HepG2 (cell line): ENCODE measurements around the gene ZC3H18. TPM values are rescaled to one million over a fixed set of nuclear protein-coding genes. Genes with fewer than 3 reads are reported as not detected.

Source experiments
- AKNA ChIP-seq: sonication (generic); formaldehyde crosslinking; IDR thresholded peaks from 2 replicates; pipeline ENCODE4 v1.4.0; 2020; ENCODE audit warnings: missing genetic modification reagents, borderline replicate concordance
- CBX5 ChIP-seq: sonication (generic); formaldehyde crosslinking; IDR thresholded peaks from 2 replicates; pipeline ENCODE4 v1.4.0; 2020; ENCODE audit warnings: missing genetic modification reagents, borderline replicate concordance
- CTCF ChIP-seq: sonication (generic); formaldehyde crosslinking; IDR thresholded peaks from 2 replicates; pipeline ENCODE4 v1.5.0; 2020; ENCODE audit warnings: mild to moderate bottlenecking, missing genetic modification reagents, moderate library complexity
- FOXA1 ChIP-seq, 2 experiments: fragments of 450-650 bp in 1 of 2; sonication (generic) in 1 of 2; formaldehyde crosslinking in 1 of 2; IDR thresholded peaks; 2 replicates each; pipeline versions ENCODE4 v1.4.0 to v1.6.1; 2016 to 2020; ENCODE audit warnings: missing genetic modification reagents in 1 of 2
- FOXJ3 ChIP-seq: sonication (generic); formaldehyde crosslinking; IDR thresholded peaks from 2 replicates; pipeline ENCODE4 v1.4.0; 2020; ENCODE audit warnings: missing genetic modification reagents, mild to moderate bottlenecking, borderline replicate concordance
- KDM1A ChIP-seq: IDR thresholded peaks from 2 replicates; pipeline ENCODE4 v1.6.1; 2016; ENCODE audit warnings: missing compliant biosample characterization
- KDM6A ChIP-seq: IDR thresholded peaks from 2 replicates; pipeline ENCODE4 v1.6.1; 2016; ENCODE audit warnings: low read depth
- MAFF ChIP-seq: IDR thresholded peaks from 2 replicates; pipeline ENCODE4 v1.6.1; 2011; ENCODE audit warnings: low read depth, low read length, improper control_type of control experiment
- PRPF4 ChIP-seq: fragments of 200-400 bp; formaldehyde crosslinking; IDR thresholded peaks from 2 replicates; pipeline ENCODE4 v1.6.1; 2016; ENCODE audit warnings: low read length, low read depth; ENCODE audit not compliant: poor library complexity, severe bottlenecking
- SP140L ChIP-seq: sonication (generic); formaldehyde crosslinking; IDR thresholded peaks from 2 replicates; pipeline ENCODE4 v1.4.0; 2020; ENCODE audit warnings: missing genetic modification reagents, borderline replicate concordance
- ZFP36L1 ChIP-seq: sonication (generic); formaldehyde crosslinking; IDR thresholded peaks from 2 replicates; pipeline ENCODE4 v1.8.0; 2022; ENCODE audit warnings: mild to moderate bottlenecking, missing genetic modification reagents, moderate library complexity
- ZNF260 ChIP-seq: sonication (generic); formaldehyde crosslinking; IDR thresholded peaks from 2 replicates; pipeline ENCODE4 v1.4.0; 2020; ENCODE audit warnings: missing genetic modification reagents, low read depth, mild to moderate bottlenecking, borderline replicate concordance
- ZNF547 ChIP-seq: sonication (generic); formaldehyde crosslinking; IDR thresholded peaks from 2 replicates; pipeline ENCODE4 v1.5.1; 2020; ENCODE audit warnings: mild to moderate bottlenecking, missing genetic modification reagents
- ZNF572 ChIP-seq: sonication (generic); formaldehyde crosslinking; IDR thresholded peaks from 2 replicates; pipeline ENCODE4 v1.5.1; 2020; ENCODE audit warnings: mild to moderate bottlenecking, missing genetic modification reagents
- ZNF607 ChIP-seq: sonication (generic); formaldehyde crosslinking; IDR thresholded peaks from 2 replicates; pipeline ENCODE4 v1.5.1; 2020; ENCODE audit warnings: missing genetic modification reagents, mild to moderate bottlenecking, borderline replicate concordance
- ZNF644 ChIP-seq: IDR thresholded peaks from 2 replicates; pipeline ENCODE4 v1.6.1; 2016; ENCODE audit warnings: low read depth
- ZNF703 ChIP-seq: sonication (generic); formaldehyde crosslinking; IDR thresholded peaks from 2 replicates; pipeline ENCODE4 v1.5.1; 2020; ENCODE audit warnings: missing genetic modification reagents, mild to moderate bottlenecking, moderate library complexity, borderline replicate concordance
- ZZZ3 ChIP-seq: sonication (generic); formaldehyde crosslinking; IDR thresholded peaks from 2 replicates; pipeline ENCODE4 v1.4.0; 2020; ENCODE audit warnings: missing genetic modification reagents, mild to moderate bottlenecking, borderline replicate concordance
- polyA plus RNA-seq, 8 experiments: library from polyadenylated mRNA; depleted of rRNA in 3 of 8; stranded (reverse) in 7 of 8; unstranded in 1 of 8; fragments of >200 nt; fragmentation: Illumina TruSeq in 4 of 8; extraction: Trizol in 4 of 8; gene quantifications; 2 replicates each; pipeline versions ENCODE4 v1.2.1 to v1.2.3, GENCODE V29; 2011 to 2016; ENCODE audit warnings: low read depth in 4 of 8, missing spikeins in 1 of 8, mixed read lengths in 1 of 8; ENCODE audit not compliant: insufficient read depth in 1 of 8
- total RNA-seq, 5 experiments: library from RNA; depleted of rRNA; stranded (reverse); fragments of >200 nt; fragmentation: Illumina TruSeq; extraction: Trizol; gene quantifications; 2 replicates each; pipeline ENCODE4 v1.2.3, GENCODE V29; 2016; ENCODE audit warnings: low read depth in 1 of 5
- TF ChIP-seq, protein P1 (sequence below): IDR thresholded peaks from 2 replicates; pipeline ENCODE4 v1.6.1; 2018; ENCODE audit warnings: missing genetic modification reagents, mild to moderate bottlenecking, missing compliant biosample characterization
- TF ChIP-seq, protein P2 (sequence below): sonication (generic); formaldehyde crosslinking; IDR thresholded peaks from 2 replicates; pipeline ENCODE4 v1.4.0; 2020; ENCODE audit warnings: mild to moderate bottlenecking, missing genetic modification reagents

ZC3H18 gene
- total and polyA plus RNA-seq, 2 of the 13 experiments (the other 11 are each of a cell fraction or from before 2014, with no cell fraction given): 11.2 to 27.4 TPM

DNA sequence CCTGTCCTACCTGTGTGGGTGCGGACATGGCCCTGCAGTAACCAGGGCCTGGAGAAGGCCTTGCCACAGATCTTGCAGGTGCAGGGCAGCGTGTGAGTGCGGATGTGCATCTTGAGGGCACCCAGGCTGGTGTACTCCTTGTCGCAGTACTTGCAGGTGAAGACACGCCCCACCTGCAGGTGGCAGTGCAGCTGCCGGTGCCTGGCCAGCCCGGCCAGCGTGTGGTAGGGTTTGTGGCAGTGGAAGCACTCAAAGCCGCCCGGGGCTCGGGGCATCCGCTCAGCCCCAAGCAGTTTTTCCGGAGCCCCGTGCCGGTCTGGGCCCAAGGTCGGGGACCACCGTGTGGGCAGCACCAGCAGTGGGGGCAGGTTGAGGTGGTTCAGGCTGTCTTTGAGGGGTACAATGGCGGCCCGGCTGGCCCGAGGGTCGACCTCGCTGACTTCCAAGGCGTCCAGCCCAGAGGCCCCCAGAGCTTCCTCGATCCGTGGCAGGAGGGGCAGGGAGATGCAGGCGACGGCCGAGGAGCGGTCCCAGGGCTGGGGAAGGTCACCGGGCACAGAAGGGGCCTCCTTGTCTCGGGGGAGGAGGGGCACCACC, 111.0 kb downstream of the ZC3H18 start (continued):
- TF ChIP-seq SP140L (CRISPR knock-in tag) (no peak), ZZZ3 (CRISPR knock-in tag) (no peak), PRPF4 (no peak), ZNF572 (CRISPR knock-in tag) (0 out of 2 replicates have a peak, but pooled peaks have one; percentile 78), AKNA (no peak), ZFP36L1 (CRISPR knock-in tag) (no peak), MAFF (no peak), ZNF607 (CRISPR knock-in tag) (no peak; the same call in 1 of the 2 replicates), CTCF (peak; percentile 94), FOXA1 (IDR thresholded peaks at IDR 0.05) (no peak), FOXA1 (CRISPR knock-in tag; IDR thresholded peaks at IDR 0.05) (peak; percentile 26; the same call in 1 of the 2 replicates), ZNF644 (CRISPR knock-in tag) (no peak), ZNF260 (0 out of 2 replicates have a peak, but pooled peaks have one; percentile 78), KDM1A (CRISPR knock-in tag) (no peak), ZNF703 (CRISPR knock-in tag) (no peak), FOXJ3 (CRISPR knock-in tag) (no peak), KDM6A (no peak), ZNF547 (CRISPR knock-in tag) (no peak), CBX5 (no peak)
- TF ChIP-seq, protein P1, sequence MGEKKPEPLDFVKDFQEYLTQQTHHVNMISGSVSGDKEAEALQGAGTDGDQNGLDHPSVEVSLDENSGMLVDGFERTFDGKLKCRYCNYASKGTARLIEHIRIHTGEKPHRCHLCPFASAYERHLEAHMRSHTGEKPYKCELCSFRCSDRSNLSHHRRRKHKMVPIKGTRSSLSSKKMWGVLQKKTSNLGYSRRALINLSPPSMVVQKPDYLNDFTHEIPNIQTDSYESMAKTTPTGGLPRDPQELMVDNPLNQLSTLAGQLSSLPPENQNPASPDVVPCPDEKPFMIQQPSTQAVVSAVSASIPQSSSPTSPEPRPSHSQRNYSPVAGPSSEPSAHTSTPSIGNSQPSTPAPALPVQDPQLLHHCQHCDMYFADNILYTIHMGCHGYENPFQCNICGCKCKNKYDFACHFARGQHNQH (CRISPR knock-in tag): peak; percentile 51; the same call in 1 of the 2 replicates
- TF ChIP-seq, protein P2, sequence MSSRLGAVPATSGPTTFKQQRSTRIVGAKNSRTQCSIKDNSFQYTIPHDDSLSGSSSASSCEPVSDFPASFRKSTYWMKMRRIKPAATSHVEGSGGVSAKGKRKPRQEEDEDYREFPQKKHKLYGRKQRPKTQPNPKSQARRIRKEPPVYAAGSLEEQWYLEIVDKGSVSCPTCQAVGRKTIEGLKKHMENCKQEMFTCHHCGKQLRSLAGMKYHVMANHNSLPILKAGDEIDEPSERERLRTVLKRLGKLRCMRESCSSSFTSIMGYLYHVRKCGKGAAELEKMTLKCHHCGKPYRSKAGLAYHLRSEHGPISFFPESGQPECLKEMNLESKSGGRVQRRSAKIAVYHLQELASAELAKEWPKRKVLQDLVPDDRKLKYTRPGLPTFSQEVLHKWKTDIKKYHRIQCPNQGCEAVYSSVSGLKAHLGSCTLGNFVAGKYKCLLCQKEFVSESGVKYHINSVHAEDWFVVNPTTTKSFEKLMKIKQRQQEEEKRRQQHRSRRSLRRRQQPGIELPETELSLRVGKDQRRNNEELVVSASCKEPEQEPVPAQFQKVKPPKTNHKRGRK: no peak
